HG03175 (cell line): ENCODE results near the gene CLTCL1.
"Not testable (repeated sequence)": the region's sequence is repeated elsewhere in the genome, so short reads cannot be mapped to it uniquely, and the experiment has no call there.

Experiments
- ATAC-seq: cut with Tn5 transposase; IDR thresholded peaks from one replicate; pipeline ENCODE4 v1.9.1; 2021; ENCODE audit warnings: mild to moderate bottlenecking, moderate library complexity; ENCODE audit not compliant: unreplicated experiment

The CLTCL1 gene

DNA sequence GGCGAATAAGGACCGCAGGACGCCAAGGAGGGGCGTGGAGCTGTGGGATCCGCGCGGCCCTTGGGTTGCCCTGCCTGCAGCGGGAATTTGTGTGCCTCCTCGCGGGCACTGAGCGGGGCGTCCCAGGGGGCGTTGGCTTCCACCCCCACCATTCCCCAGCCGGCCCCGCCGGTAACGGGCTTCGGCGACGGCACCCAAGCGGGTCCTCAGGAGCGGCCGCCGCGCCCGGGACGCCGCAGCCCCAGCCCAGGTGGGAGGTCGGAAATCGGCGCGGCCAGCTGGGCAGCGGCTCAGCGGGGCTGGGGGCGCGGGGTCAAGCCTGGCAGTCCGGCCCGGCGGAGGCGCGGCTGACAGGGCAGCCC, 320 bp downstream of the CLTCL1 start:
- ATAC-seq: peak; percentile 36

DNA sequence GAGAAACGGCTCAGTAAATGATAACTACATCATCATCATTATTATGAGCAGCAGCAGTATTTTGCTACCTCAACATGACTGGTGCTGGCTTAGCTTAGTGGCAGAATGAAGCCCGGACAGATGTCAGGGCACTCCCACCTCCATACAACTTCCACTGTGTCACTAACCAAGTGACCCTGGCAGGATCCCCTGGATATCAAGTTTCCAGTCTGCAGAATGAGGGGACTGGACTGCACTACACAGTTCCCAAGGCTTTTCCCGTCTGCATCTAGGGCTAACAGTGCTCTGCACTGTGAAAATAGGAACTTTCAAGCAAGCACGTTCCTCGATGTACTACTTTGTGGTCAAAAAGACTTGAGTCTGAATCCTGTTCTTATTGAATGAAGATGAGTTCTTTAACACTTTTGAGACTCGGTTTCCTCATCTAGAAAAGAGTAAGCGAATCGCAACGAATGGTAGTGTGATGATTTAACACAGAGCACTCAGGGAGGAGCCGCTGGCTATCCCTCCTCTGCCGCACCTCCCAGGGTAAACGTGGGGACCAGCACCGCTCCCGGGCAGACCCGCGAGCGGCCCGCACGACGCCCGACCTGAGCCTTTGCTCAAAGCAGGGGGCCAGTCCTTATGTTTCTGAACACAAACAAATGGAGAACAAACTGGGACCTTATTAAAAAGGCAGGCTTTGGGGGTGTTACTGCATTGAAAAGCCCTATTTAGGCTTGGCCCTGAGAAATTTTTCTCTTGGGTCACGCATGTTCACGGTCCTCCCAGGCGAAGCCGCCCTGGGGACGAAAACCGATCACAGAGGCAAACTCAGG, 910 bp downstream of the CLTCL1 start:
- ATAC-seq: no peak

DNA sequence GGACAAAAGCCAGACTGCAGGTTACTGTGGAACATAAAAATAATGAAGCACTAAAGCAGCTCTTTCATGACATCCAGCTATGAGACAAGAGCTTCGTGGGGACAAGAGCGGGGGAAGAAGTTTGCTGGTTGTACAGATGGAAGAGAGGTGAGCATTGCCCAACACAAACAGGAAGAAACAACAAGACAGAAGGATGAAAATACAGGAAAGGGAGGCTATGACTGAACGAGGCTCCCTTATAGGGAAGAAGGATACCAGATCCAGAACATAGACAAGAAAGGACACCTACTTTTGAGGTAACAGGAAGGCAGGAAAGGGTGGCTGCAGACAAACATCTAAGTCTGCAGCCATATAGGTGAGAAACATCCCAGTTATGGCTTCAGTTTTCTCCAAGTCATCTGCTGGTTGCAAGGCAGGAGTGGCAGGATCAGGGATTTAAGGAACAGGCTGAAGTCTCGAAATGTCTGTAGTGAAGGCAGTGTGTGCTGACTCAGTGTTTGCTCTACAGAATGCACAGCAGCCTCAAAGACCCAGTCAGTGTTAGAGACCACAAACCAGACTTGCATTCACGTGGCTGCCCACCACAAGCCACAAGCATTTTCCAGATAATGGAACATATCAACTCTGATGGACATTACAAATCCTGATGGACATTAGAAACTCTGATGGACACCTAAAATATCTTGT, 1.9 kb downstream of the CLTCL1 start:
- ATAC-seq: no peak

- no peak for ATAC-seq
Observed at GRCh38 chr22:19287889-19288288, 3.6 kb downstream of the CLTCL1 start.

GRCh38 chr22:19287076-19287707, 4.3 kb downstream of the CLTCL1 start:
- no peak for ATAC-seq

DNA sequence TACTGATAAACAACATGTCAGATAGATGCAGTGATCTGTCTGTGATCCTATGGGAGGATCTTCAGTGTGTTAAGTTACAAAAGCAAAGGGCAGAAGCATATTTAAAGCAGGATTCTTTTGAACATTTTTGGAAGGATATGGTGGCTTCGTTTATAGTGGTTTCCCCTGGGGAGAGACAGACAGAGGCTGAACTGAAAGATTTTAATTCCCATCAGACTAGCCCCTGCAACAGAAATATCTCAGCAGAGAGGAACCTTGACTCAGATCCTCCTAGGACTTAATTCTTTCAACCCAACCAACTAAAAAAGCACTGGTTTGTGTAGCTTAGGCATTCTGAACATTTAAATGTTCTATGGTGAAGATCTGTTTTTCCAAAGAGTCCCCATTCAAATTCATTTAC, 5.7 kb downstream of the CLTCL1 start:
- ATAC-seq: no peak

GRCh38 chr22:19279143-19279542, 12.4 kb downstream of the CLTCL1 start:
- not testable (repeated sequence) for ATAC-seq

- ATAC-seq: no peak
Observed at GRCh38 chr22:19277785-19278184, 13.7 kb downstream of the CLTCL1 start.

GRCh38 chr22:19275919-19276600, 15.5 kb downstream of the CLTCL1 start:
- no peak for ATAC-seq

GRCh38 chr22:19275513-19275912, 16.0 kb downstream of the CLTCL1 start:
- ATAC-seq: no peak

DNA sequence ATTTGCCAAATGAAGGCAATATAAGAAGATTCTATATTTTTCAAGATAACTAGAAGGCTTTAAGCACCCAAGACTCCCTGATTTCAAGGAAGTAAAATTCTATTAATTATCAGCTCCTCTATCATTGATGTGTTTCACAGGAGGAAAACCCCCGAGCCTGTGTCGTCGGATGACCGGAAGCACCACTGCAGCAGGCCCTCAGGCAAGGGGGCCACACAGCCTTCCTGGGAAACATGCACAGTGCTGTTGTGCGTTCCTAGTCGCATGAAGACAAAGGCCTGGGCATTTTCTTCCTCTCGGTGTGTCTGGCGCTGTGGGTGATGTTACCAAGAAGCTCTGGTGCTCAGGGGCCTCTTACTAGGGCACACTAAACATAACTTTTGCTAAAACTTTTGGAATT, 16.4 kb downstream of the CLTCL1 start:
- no peak for ATAC-seq

DNA sequence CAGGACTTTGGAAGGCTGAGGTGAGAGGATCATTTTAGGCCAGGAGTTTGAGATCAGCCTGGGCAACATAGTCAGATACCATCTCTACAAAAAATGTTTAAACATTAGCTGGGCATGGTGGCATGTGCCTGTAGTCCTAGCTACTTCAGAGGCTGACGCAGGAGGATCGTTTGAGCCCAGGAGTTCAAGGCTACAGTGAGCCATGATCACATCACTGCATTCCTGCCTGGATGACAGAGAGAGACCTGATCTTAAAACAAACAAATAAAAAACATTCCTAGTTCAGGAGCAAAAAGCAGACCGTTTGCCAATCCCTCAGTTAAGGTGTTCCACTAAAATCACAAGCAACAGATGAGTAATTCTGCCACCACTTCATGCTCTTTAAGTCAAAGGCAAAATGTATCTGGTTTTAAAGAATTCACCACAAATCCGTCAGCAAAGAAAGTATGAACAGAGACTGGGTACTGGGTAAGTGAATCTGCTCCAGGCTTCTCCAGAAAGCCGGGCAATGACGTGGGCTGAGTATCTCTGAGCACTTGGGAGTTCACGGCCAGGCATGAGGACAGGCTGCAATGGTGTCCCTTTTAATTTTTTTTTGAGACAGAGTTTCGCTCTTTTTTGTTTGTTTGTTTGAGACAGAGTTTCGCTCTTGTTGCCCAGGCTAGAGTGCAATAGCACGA, 19.5 kb downstream of the CLTCL1 start:
- ATAC-seq: no peak

DNA sequence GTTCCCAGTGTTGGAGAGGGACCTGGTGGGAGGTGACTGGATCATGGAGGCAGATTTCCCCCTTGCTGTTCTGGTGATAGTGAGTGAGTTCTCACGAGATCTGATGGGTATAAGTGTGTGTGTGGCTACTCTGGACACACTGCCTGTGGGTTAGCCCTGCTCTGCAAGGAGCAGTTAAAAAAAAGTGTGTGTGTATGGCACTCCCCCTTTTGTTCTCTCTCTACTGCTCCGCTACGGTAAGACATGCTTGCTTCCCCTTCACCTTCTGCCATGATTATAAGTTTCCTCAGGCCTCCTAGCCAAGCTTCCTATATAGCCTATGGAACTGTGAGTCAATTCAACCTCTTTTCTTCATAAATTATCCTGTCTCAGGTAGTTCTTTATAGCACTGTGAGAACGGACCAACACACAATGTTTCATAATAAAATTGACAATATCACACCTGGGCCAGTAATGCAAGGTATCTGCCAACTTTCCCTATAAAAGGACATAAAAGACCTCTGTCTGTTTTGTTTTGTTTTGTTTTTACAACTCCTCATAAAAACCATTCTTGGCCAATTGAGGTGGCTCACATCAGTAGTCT, 20.2 kb downstream of the CLTCL1 start:
- ATAC-seq: no peak

DNA sequence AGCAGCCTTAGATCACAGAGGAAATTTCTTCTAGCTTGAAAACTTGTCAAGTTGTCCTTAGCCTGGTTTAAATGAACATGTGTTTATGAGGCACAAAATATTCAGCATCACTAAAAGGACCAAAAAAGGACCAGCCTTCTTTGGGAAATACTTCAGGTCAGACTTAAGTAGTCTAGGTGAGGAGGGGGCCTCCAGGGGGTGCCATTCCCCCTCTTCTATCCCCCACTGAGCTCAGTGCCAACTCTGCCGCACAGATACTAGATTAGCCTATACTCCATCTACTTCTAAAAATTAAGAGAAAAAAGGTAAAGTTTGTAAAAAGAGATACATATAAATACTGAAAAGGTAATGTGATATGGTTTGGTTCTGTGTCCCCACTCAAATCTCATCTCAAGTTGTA, 20.6 kb downstream of the CLTCL1 start:
- ATAC-seq: no peak

GRCh38 chr22:19266547-19267086, 24.9 kb downstream of the CLTCL1 start:
- no peak for ATAC-seq

GRCh38 chr22:19265779-19266178, 25.7 kb downstream of the CLTCL1 start:
- ATAC-seq: no peak

DNA sequence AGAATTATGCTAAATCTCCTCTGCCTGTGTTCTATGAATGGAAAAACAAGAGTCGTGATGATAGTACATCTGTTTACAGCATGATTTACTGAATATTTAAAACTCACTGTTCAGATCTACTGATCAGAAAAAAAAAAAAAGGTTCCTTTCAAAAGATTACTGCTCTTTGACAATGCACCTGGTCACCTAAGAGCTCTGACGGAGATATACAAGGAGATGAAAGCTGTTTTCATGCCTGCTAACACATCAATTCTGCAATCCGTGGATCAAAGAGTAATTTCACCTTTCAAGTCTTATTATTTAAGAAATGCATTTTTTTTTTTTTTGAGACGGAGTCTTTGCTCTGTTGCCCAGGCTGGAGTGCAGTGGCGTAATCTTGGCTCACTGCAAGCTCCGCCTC, 30.7 kb downstream of the CLTCL1 start:
- ATAC-seq: no peak

DNA sequence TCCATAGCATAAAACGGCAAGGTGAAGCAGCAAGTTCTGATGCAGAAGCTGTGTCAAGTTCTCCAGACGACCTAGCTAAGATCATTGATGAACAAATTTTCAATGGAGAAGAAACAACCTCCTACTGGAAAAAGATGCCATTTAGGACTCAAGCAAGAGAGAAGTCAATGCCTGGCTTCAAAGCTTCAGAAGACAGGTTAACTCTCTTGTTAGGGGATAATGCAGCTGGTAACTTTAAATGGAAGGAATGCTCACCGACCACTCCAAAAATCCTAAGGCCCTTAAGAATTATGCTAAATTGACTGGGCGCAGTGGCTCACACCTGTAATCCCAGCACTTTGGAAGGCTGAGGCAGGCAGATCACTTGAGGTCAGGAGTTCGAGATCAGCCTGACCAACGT, 31.3 kb downstream of the CLTCL1 start:
- ATAC-seq: no peak

DNA sequence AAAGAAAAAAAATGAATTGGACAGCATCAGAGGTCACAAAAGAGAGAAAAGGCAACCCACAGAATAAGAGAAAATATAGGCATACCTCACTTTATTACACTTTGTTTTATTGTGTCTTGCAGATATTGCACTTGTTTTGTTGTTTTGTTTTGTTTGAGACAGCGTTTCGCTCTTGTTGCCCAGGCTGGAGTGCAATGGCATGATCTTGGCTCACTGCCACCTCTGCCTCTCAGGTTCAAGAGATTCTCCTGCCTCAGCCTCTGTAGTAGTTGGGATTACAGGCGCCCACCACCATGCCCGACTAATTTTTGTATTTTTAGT, 32.6 kb downstream of the CLTCL1 start:
- ATAC-seq: not testable (repeated sequence)

- ATAC-seq: no peak
Observed at GRCh38 chr22:19258371-19258770, 33.1 kb downstream of the CLTCL1 start.
